DOHH2 (cell line): ENCODE data around the gene PRDM16.

Experiments
- EZH2phosphoT487 ChIP-seq: fragments of 200-600 bp; sonication (generic); IDR thresholded peaks from 2 replicates; pipeline ENCODE4 v1.6.1; 2017; ENCODE audit warnings: borderline replicate concordance, mild to moderate bottlenecking, antibody characterized with exemption, low read length, moderate library complexity, mixed read lengths
- TF ChIP-seq, protein P1 (sequence below): fragments of 200-600 bp; sonication (generic); IDR thresholded peaks from one replicate; pipeline ENCODE4 v1.5.1; 2014; ENCODE audit warnings: antibody characterized with exemption, mild to moderate bottlenecking, low read depth, low read length; ENCODE audit not compliant: poor library complexity, severe bottlenecking

GRCh38 chr1:3219791-3220467, 150.9 kb downstream of the PRDM16 start:
- TF ChIP-seq, protein P1, sequence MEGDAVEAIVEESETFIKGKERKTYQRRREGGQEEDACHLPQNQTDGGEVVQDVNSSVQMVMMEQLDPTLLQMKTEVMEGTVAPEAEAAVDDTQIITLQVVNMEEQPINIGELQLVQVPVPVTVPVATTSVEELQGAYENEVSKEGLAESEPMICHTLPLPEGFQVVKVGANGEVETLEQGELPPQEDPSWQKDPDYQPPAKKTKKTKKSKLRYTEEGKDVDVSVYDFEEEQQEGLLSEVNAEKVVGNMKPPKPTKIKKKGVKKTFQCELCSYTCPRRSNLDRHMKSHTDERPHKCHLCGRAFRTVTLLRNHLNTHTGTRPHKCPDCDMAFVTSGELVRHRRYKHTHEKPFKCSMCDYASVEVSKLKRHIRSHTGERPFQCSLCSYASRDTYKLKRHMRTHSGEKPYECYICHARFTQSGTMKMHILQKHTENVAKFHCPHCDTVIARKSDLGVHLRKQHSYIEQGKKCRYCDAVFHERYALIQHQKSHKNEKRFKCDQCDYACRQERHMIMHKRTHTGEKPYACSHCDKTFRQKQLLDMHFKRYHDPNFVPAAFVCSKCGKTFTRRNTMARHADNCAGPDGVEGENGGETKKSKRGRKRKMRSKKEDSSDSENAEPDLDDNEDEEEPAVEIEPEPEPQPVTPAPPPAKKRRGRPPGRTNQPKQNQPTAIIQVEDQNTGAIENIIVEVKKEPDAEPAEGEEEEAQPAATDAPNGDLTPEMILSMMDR = no peak
- no peak for TF ChIP-seq EZH2phosphoT487
